ENCODE results near the gene UXS1. TPM values are rescaled to one million over a fixed set of nuclear protein-coding genes. Genes with fewer than 3 reads are reported as not detected.
"Not testable (repeated sequence)": the region's sequence is repeated elsewhere in the genome, so short reads cannot be mapped to it uniquely, and the experiment has no call there.

Gene UXS1
- total RNA-seq (44.8 and 46.3 TPM in 2 replicates), polyA plus RNA-seq (20.3 and 41.6 TPM in 2 replicates), polyA minus RNA-seq (33.1 and 48.4 TPM in 2 replicates)
- 45.1 TPM for total RNA-seq (2013)

DNA sequence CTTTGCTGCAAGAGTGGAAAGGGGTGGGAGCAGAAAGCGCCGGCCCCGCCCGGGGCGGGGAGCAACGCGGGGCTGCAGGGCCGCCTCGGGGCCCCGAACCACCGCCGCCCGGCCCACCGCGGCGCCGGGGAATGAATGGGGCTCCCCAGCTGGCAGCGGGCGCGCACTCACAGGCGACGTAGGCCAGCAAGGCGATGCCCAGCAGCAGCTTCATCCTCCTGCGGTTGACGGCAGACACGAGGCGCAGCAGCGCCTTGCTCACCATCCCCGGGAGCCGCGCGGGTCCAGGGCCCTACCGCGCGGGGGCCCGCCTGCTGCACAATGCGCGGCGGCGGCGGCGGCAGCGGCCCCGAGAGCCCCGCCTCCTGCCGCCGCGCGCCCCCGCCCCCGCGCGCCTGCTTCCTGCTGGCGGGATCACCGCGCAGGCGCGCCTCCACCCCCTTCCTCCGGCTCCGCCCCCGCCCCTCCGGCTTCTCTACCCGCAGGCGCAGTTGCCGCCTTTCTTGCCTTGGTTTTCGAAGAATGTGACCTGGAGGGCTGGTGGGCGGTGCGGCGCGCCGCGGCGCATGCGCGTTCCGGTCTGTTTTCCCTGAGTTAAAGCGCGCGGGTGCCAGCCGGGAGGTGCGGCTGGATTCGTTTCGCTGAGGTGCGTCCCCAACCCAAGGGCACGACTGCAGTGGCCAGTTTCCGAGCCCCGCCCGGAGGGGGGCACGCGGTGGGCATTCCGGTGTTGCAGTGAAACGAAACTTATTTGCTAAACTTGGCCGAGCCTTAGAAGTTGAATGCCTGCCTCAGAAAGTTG is at the start of gene UXS1:
Gene UXS1 (minus strand): TSS at position 325 of the 802 bp plus-strand sequence. CDS start 60 bp downstream, at position 265.
- H4K20me1 ChIP-seq (ENCODE audit: control insufficient read depth, insufficient read depth, low read length, poor library complexity, severe bottlenecking) = peaks cover 20% of the 10 kb centered on the region
- peak within 1 kb of the TSS; percentile 89 for H3K9ac ChIP-seq (ENCODE audit: low read length)
- ChIA-PET POLR2A (interaction anchor here (1.5 kb wide), 1 partner anchor 34 kb away, joined by 12 read pairs; no protein-coding TSS in a partner anchor), CTCF (interaction anchor here (1.1 to 1.8 kb wide), 3 partner anchors 8 to 34 kb away, joined by 3 to 11 read pairs (median 4); no protein-coding TSS in a partner anchor)
- peak; percentile 98 for DNase-seq
- H3K4me2 ChIP-seq (replicated peaks; ENCODE audit: low read depth, low read length, poor library complexity, severe bottlenecking) = peak within 1 kb of the TSS; percentile 92
- peaks cover 0 to 3% of the 10 kb centered on the region in 2 experiments for H3K36me3 ChIP-seq (replicated peaks in 1 of 2; ENCODE audit: control extremely low read depth in 1 of 2, control insufficient read depth in 1 of 2, extremely low read depth in 1 of 2, insufficient read depth in 2 of 2, low read length in 1 of 2)
- peaks cover 22 to 35% of the 10 kb centered on the region in 2 donors for H3K4me1 ChIP-seq (ENCODE audit: control insufficient read depth in 2 of 2, insufficient read depth in 2 of 2, low read length in 2 of 2)
- H2AFZ ChIP-seq (ENCODE audit: insufficient read depth, low read depth, low read length, poor library complexity, severe bottlenecking) = peak within 1 kb of the TSS; percentile 97
- peak within 1 kb of the TSS; percentile 66 to 82 for H3K27ac ChIP-seq (ENCODE audit: low read length in 2 of 2)
- peaks cover 44% of the 10 kb centered on the region for H3K4me1 Mint-ChIP-seq
- peak within 1 kb of the TSS; percentile 67 to 96 (median 91) for H3K4me3 ChIP-seq (ENCODE audit: control extremely low read depth in 1 of 5, extremely low read depth in 1 of 5, insufficient read depth in 1 of 5, low read depth in 2 of 5, low read length in 4 of 5)
- intact Hi-C loops (cut with micrococcal nuclease) = loop anchor here (1.0 to 10.0 kb wide), 5 partner anchors 34 to 1159 kb away; partner anchors contain the start of gene MRPS9
- under 1% methylated on average over 93 of the region's 93 CpGs for WGBS (ENCODE audit: insufficient coverage)
- peaks cover 47% of the 10 kb centered on the region for H3K79me2 ChIP-seq (ENCODE audit: control insufficient read depth, insufficient read depth, low read length)
- peak within 1 kb of the TSS; percentile 97 for H3K4me3 Mint-ChIP-seq
- H3K27me3 Mint-ChIP-seq = peaks cover 9% of the 10 kb centered on the region
- no peaks in the 10 kb centered on the region for H3K9me3 Mint-ChIP-seq (ENCODE audit: insufficient read depth)
- peak; percentile 82 for ATAC-seq (ENCODE audit: low read depth)
- H3K9me3 ChIP-seq (ENCODE audit: control extremely low read depth in 1 of 3, control insufficient read depth in 2 of 3, insufficient read depth in 1 of 3, low read length in 2 of 3) = no peaks in the 10 kb centered on the region
- H3K27ac Mint-ChIP-seq = peak within 1 kb of the TSS; percentile 96
- no peaks in the 10 kb centered on the region for H3K27me3 ChIP-seq (replicated peaks in 1 of 4; ENCODE audit: control extremely low read depth in 1 of 4, control insufficient read depth in 3 of 4, insufficient read depth in 4 of 4, low read length in 3 of 4)
- TF ChIP-seq, protein P1, sequence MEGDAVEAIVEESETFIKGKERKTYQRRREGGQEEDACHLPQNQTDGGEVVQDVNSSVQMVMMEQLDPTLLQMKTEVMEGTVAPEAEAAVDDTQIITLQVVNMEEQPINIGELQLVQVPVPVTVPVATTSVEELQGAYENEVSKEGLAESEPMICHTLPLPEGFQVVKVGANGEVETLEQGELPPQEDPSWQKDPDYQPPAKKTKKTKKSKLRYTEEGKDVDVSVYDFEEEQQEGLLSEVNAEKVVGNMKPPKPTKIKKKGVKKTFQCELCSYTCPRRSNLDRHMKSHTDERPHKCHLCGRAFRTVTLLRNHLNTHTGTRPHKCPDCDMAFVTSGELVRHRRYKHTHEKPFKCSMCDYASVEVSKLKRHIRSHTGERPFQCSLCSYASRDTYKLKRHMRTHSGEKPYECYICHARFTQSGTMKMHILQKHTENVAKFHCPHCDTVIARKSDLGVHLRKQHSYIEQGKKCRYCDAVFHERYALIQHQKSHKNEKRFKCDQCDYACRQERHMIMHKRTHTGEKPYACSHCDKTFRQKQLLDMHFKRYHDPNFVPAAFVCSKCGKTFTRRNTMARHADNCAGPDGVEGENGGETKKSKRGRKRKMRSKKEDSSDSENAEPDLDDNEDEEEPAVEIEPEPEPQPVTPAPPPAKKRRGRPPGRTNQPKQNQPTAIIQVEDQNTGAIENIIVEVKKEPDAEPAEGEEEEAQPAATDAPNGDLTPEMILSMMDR (IDR thresholded peaks at IDR 0.05) = no peak
- no peak for TF ChIP-seq EZH2 (IDR thresholded peaks at IDR 0.05; ENCODE audit: borderline replicate concordance, insufficient read depth, low read depth, low read length, poor library complexity, severe bottlenecking)

DNA sequence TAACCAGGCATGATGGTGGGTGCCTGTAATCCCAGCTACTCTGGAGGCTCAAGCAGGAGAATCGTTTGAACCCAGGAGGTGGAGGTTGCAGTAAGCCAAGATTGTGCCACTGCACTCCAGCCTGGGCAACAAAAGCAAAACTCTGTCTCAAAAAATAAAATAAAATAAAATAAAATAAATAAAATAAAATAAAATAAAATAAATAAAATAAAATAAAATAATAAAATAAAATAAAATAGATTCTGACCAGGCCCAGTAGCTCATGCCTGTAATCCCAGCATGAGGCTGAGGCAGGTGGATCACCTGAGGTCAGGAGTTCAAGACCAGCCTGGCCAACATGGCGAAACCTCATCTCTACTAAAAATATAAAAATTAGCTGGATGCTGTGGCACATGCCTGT is 45.4 kb upstream of the UXS1 start:
- ATAC-seq (ENCODE audit: low read depth); POLR2A ChIA-PET; H3K4me1 ChIP-seq (ENCODE audit: control insufficient read depth in 2 of 2, insufficient read depth in 2 of 2, low read length in 2 of 2); H2AFZ ChIP-seq (ENCODE audit: insufficient read depth, low read depth, low read length, poor library complexity, severe bottlenecking); H3K4me3 ChIP-seq (ENCODE audit: control extremely low read depth in 1 of 5, extremely low read depth in 1 of 5, insufficient read depth in 1 of 5, low read depth in 2 of 5, low read length in 4 of 5); H3K4me2 ChIP-seq (replicated peaks; ENCODE audit: low read depth, low read length, poor library complexity, severe bottlenecking); DNase-seq; H3K9me3 Mint-ChIP-seq (ENCODE audit: insufficient read depth); H3K36me3 ChIP-seq (replicated peaks in 1 of 2; ENCODE audit: control extremely low read depth in 1 of 2, control insufficient read depth in 1 of 2, extremely low read depth in 1 of 2, insufficient read depth in 2 of 2, low read length in 1 of 2); H3K79me2 ChIP-seq (ENCODE audit: control insufficient read depth, insufficient read depth, low read length); H3K4me1 Mint-ChIP-seq; H3K27me3 ChIP-seq (replicated peaks in 1 of 4; ENCODE audit: control extremely low read depth in 1 of 4, control insufficient read depth in 3 of 4, insufficient read depth in 4 of 4, low read length in 3 of 4); intact Hi-C loops (cut with micrococcal nuclease); H3K4me3 Mint-ChIP-seq; H3K9ac ChIP-seq (ENCODE audit: low read length); H4K20me1 ChIP-seq (ENCODE audit: control insufficient read depth, insufficient read depth, low read length, poor library complexity, severe bottlenecking); H3K27me3 Mint-ChIP-seq; H3K27ac Mint-ChIP-seq; H3K27ac ChIP-seq (ENCODE audit: low read length in 2 of 2); CTCF ChIA-PET: not testable (repeated sequence)
- peaks cover 1 to 24% (median 15%) of the 10 kb centered on the region in 3 donors for H3K9me3 ChIP-seq (ENCODE audit: control extremely low read depth in 1 of 3, control insufficient read depth in 2 of 3, insufficient read depth in 1 of 3, low read length in 2 of 3)
- no CpG with 5 or more reads among the region's 2 CpGs for WGBS (ENCODE audit: insufficient coverage)

DNA sequence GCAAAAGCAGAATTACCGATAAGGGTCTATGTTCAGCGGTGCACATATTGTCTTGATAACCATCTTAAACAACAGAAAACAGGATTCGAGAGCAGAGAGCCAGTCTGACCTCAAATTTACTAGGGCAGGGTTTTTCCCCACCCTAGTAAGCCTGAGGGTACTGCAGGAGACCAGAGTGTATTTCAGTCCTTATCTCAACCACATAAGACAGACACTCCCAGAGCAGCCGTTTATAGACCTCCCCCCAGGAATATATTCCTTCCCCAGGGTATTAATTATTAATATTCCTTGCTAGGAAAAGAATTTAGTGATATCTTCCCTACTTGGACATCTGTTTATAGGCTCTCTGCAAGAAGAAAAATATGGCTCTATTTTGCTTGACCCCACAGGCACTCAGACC is 41.3 kb upstream of the UXS1 start:
- CTCF ChIA-PET = not testable (repeated sequence)

More for the DNA sequence above, 41.3 kb upstream of the UXS1 start:
- H3K4me3 ChIP-seq (ENCODE audit: control extremely low read depth in 1 of 5, extremely low read depth in 1 of 5, insufficient read depth in 1 of 5, low read depth in 2 of 5, low read length in 4 of 5); H3K4me3 Mint-ChIP-seq; DNase-seq; H3K4me2 ChIP-seq (replicated peaks; ENCODE audit: low read depth, low read length, poor library complexity, severe bottlenecking); H4K20me1 ChIP-seq (ENCODE audit: control insufficient read depth, insufficient read depth, low read length, poor library complexity, severe bottlenecking); H3K27me3 ChIP-seq (replicated peaks in 1 of 4; ENCODE audit: control extremely low read depth in 1 of 4, control insufficient read depth in 3 of 4, insufficient read depth in 4 of 4, low read length in 3 of 4); H3K79me2 ChIP-seq (ENCODE audit: control insufficient read depth, insufficient read depth, low read length); H3K9ac ChIP-seq (ENCODE audit: low read length); H3K9me3 Mint-ChIP-seq (ENCODE audit: insufficient read depth); POLR2A ChIA-PET; H3K27ac Mint-ChIP-seq; H3K4me1 ChIP-seq (ENCODE audit: control insufficient read depth in 2 of 2, insufficient read depth in 2 of 2, low read length in 2 of 2); H2AFZ ChIP-seq (ENCODE audit: insufficient read depth, low read depth, low read length, poor library complexity, severe bottlenecking); H3K27ac ChIP-seq (ENCODE audit: low read length in 2 of 2); ATAC-seq (ENCODE audit: low read depth); intact Hi-C loops (cut with micrococcal nuclease); H3K36me3 ChIP-seq (replicated peaks in 1 of 2; ENCODE audit: control extremely low read depth in 1 of 2, control insufficient read depth in 1 of 2, extremely low read depth in 1 of 2, insufficient read depth in 2 of 2, low read length in 1 of 2); H3K4me1 Mint-ChIP-seq: not testable (repeated sequence)
- H3K27me3 Mint-ChIP-seq = peaks cover 24% of the 10 kb centered on the region
- peaks cover 1 to 33% (median 17%) of the 10 kb centered on the region in 3 donors for H3K9me3 ChIP-seq (ENCODE audit: control extremely low read depth in 1 of 3, control insufficient read depth in 2 of 3, insufficient read depth in 1 of 3, low read length in 2 of 3)
- WGBS (ENCODE audit: insufficient coverage) = 93% methylated on average over 3 of the region's 4 CpGs
